H1 (cell line): ENCODE data around the gene PPIL6. TPM values are rescaled to one million over a fixed set of nuclear protein-coding genes. Genes with fewer than 3 reads are reported as not detected.

Experiments used
- POLR2AphosphoS5 ChIP-seq: IDR thresholded peaks from 2 replicates; pipeline ENCODE4 v1.6.1; 2011; ENCODE audit warnings: low read depth, low read length
- polyA plus RNA-seq, 7 experiments: library from polyadenylated mRNA; depleted of rRNA in 3 of 7; stranded (reverse) in 5 of 7; unstranded in 2 of 7; fragments of >200 nt in 5 of 7; fragments of 200-250 nt in 2 of 7; gene quantifications; 1 replicate in 5 of 7; 2 replicates in 1 of 7; 4 replicates in 1 of 7; pipeline versions ENCODE4 v1.2.1 to v1.2.3, GENCODE V29; 2011 to 2013; ENCODE audit warnings: missing spikeins in 2 of 7, mixed read lengths in 2 of 7
- total RNA-seq: library from RNA; stranded (reverse); fragmentation: NEBNext Ultra II Directional; extraction: Animal tissue kit (Norgen Biotek cat#: 25700); gene quantifications from 2 replicates; pipeline ENCODE4 v1.2.1, GENCODE V29; 2021
- TF ChIP-seq, protein P1 (sequence below), 3 experiments: IDR thresholded peaks; 1 replicate in 2 of 3; 2 replicates in 1 of 3; pipeline versions ENCODE4 v1.5.1 to v1.6.1; 2011; ENCODE audit warnings: low read length in 3 of 3, mild to moderate bottlenecking in 3 of 3, inconsistent platforms in 2 of 3, low read depth in 1 of 3, moderate library complexity in 1 of 3; ENCODE audit not compliant: insufficient read depth in 1 of 3; ENCODE audit errors: control extremely low read depth in 1 of 3
- TF ChIP-seq, protein P2 (sequence below): fragments of 300-600 bp; sonication (generic); IDR thresholded peaks from 2 replicates; pipeline ENCODE4 v1.7.1; 2012; ENCODE audit warnings: low read length, moderate library complexity, mild to moderate bottlenecking, inconsistent platforms; ENCODE audit not compliant: insufficient replicate concordance

The PPIL6 gene
- total and polyA plus RNA-seq, 2 of the 8 experiments (the other 6 are each of a cell fraction or from before 2014, with no cell fraction given) = 0.42 to 1.3 TPM

DNA sequence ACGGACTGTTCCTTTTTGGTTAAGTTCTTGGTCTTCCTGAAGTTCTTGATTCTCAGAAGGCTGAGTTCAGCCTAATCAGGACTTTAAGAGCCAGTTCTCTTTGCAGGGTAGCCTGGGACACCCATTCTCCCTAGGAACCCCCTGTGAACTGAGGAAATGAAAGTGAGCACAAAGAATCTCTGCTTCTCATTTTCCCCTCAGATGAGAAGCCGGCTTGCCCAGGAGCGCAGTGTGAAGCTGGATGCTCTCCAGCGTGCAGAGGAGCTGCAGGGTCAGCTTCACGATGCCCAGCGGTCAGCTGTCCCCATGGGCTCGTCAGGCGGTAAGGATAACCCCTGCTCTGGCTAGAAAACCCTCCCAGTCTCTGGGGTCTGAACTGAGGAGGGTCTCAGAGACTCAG is 92.2 kb downstream of the PPIL6 start (continued):
- TF ChIP-seq, protein P1, sequence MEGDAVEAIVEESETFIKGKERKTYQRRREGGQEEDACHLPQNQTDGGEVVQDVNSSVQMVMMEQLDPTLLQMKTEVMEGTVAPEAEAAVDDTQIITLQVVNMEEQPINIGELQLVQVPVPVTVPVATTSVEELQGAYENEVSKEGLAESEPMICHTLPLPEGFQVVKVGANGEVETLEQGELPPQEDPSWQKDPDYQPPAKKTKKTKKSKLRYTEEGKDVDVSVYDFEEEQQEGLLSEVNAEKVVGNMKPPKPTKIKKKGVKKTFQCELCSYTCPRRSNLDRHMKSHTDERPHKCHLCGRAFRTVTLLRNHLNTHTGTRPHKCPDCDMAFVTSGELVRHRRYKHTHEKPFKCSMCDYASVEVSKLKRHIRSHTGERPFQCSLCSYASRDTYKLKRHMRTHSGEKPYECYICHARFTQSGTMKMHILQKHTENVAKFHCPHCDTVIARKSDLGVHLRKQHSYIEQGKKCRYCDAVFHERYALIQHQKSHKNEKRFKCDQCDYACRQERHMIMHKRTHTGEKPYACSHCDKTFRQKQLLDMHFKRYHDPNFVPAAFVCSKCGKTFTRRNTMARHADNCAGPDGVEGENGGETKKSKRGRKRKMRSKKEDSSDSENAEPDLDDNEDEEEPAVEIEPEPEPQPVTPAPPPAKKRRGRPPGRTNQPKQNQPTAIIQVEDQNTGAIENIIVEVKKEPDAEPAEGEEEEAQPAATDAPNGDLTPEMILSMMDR (IDR thresholded peaks at IDR 0.05; ENCODE audit: control extremely low read depth in 1 of 3, insufficient read depth in 1 of 3, low read depth in 1 of 3, low read length in 3 of 3) = no peak
- no peak for TF ChIP-seq POLR2AphosphoS5
- TF ChIP-seq, protein P2, sequence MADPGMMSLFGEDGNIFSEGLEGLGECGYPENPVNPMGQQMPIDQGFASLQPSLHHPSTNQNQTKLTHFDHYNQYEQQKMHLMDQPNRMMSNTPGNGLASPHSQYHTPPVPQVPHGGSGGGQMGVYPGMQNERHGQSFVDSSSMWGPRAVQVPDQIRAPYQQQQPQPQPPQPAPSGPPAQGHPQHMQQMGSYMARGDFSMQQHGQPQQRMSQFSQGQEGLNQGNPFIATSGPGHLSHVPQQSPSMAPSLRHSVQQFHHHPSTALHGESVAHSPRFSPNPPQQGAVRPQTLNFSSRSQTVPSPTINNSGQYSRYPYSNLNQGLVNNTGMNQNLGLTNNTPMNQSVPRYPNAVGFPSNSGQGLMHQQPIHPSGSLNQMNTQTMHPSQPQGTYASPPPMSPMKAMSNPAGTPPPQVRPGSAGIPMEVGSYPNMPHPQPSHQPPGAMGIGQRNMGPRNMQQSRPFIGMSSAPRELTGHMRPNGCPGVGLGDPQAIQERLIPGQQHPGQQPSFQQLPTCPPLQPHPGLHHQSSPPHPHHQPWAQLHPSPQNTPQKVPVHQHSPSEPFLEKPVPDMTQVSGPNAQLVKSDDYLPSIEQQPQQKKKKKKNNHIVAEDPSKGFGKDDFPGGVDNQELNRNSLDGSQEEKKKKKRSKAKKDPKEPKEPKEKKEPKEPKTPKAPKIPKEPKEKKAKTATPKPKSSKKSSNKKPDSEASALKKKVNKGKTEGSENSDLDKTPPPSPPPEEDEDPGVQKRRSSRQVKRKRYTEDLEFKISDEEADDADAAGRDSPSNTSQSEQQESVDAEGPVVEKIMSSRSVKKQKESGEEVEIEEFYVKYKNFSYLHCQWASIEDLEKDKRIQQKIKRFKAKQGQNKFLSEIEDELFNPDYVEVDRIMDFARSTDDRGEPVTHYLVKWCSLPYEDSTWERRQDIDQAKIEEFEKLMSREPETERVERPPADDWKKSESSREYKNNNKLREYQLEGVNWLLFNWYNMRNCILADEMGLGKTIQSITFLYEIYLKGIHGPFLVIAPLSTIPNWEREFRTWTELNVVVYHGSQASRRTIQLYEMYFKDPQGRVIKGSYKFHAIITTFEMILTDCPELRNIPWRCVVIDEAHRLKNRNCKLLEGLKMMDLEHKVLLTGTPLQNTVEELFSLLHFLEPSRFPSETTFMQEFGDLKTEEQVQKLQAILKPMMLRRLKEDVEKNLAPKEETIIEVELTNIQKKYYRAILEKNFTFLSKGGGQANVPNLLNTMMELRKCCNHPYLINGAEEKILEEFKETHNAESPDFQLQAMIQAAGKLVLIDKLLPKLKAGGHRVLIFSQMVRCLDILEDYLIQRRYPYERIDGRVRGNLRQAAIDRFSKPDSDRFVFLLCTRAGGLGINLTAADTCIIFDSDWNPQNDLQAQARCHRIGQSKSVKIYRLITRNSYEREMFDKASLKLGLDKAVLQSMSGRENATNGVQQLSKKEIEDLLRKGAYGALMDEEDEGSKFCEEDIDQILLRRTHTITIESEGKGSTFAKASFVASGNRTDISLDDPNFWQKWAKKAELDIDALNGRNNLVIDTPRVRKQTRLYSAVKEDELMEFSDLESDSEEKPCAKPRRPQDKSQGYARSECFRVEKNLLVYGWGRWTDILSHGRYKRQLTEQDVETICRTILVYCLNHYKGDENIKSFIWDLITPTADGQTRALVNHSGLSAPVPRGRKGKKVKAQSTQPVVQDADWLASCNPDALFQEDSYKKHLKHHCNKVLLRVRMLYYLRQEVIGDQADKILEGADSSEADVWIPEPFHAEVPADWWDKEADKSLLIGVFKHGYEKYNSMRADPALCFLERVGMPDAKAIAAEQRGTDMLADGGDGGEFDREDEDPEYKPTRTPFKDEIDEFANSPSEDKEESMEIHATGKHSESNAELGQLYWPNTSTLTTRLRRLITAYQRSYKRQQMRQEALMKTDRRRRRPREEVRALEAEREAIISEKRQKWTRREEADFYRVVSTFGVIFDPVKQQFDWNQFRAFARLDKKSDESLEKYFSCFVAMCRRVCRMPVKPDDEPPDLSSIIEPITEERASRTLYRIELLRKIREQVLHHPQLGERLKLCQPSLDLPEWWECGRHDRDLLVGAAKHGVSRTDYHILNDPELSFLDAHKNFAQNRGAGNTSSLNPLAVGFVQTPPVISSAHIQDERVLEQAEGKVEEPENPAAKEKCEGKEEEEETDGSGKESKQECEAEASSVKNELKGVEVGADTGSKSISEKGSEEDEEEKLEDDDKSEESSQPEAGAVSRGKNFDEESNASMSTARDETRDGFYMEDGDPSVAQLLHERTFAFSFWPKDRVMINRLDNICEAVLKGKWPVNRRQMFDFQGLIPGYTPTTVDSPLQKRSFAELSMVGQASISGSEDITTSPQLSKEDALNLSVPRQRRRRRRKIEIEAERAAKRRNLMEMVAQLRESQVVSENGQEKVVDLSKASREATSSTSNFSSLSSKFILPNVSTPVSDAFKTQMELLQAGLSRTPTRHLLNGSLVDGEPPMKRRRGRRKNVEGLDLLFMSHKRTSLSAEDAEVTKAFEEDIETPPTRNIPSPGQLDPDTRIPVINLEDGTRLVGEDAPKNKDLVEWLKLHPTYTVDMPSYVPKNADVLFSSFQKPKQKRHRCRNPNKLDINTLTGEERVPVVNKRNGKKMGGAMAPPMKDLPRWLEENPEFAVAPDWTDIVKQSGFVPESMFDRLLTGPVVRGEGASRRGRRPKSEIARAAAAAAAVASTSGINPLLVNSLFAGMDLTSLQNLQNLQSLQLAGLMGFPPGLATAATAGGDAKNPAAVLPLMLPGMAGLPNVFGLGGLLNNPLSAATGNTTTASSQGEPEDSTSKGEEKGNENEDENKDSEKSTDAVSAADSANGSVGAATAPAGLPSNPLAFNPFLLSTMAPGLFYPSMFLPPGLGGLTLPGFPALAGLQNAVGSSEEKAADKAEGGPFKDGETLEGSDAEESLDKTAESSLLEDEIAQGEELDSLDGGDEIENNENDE = no peak
